AG09309 (cell line): ENCODE measurements around the gene CLPSL1.

Source experiments
- DNase-seq: peaks from one replicate; pipeline ENCODE4 v3.0.0-alpha.2; 2010; ENCODE audit warnings: low read depth
- H3K4me3 ChIP-seq: 2 replicates; pipeline ENCODE4 v1.5.1; 2011; ENCODE audit warnings: mild to moderate bottlenecking, low read depth, low read length, moderate library complexity; ENCODE audit not compliant: control insufficient read depth
- TF ChIP-seq, protein P1 (sequence below): IDR thresholded peaks from 2 replicates; pipeline ENCODE4 v1.5.1; 2011; ENCODE audit warnings: mild to moderate bottlenecking, low read depth, low read length, inconsistent platforms; ENCODE audit not compliant: insufficient read depth, control insufficient read depth; ENCODE audit errors: missing control alignments

Gene CLPSL1

DNA sequence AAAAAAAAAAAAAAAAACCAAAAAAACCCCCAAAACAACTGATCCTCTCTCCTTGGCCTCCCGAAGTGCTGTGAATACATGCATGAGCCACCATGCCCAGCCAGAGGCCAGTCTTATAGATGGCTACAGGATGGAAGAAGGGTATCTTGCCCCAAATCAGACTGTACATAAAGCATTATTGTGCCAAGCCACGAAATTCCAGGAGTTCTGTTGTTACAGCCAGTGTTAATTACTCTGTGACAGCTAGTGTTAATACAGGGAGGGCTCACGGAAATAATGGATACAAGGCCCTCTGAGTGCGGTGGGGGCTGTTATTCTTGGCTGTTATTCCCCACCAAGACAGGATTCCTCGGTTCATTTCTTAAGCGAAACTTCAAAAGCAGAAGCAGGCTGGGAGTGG lies 5.8 kb upstream of the CLPSL1 start:
- H3K4me3 ChIP-seq: no peak overlapping the region
- DNase-seq: no peak
- TF ChIP-seq, protein P1, sequence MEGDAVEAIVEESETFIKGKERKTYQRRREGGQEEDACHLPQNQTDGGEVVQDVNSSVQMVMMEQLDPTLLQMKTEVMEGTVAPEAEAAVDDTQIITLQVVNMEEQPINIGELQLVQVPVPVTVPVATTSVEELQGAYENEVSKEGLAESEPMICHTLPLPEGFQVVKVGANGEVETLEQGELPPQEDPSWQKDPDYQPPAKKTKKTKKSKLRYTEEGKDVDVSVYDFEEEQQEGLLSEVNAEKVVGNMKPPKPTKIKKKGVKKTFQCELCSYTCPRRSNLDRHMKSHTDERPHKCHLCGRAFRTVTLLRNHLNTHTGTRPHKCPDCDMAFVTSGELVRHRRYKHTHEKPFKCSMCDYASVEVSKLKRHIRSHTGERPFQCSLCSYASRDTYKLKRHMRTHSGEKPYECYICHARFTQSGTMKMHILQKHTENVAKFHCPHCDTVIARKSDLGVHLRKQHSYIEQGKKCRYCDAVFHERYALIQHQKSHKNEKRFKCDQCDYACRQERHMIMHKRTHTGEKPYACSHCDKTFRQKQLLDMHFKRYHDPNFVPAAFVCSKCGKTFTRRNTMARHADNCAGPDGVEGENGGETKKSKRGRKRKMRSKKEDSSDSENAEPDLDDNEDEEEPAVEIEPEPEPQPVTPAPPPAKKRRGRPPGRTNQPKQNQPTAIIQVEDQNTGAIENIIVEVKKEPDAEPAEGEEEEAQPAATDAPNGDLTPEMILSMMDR: no peak

DNA sequence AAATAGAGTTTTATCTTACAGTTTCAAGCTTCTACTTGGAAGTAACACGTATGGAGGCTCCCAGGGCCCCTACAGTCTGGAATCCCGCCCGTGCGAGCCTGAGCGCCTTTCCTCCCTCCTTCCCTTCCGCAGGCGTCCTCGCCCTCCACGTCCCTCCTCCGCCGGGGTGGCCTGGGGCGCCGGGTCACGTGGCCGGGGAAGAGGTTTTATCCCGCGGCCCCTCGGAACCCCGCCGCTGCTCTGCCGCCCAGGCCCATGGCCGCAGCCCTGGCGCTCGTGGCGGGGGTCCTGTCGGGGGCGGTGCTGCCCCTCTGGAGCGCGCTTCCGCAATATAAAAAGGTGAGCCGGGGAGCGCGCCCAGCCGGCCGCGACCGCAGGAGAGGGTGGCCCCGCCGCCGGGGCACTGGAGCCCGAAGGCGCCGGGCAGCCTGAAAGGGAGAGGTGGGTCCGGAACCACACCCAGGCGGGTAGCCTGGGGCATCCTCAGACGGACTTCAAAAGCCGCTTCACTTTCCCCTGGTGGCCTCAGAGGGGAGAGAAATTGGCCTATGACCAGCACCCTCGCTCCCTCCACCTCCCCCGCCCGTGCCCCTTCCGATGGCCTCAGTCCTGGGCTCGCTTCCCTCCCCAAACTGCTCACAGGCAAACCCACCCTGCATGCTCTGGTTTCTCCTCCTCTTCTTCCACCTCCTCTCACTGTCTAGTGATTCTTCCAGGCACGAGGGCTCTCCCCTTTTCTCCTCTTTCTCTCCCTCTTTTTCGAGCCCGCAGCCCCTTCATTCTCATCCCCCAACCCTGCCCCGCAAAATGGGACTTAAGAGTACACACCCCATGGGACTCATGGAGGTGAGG lies 4.2 kb upstream of the CLPSL1 start, which contains the start of gene CLPSL2:
Gene CLPSL2 (plus strand): TSS at position 235 of the 852 bp plus-strand sequence. CDS start 21 bp downstream, at position 256.
- TF ChIP-seq, protein P1: no peak
- DNase-seq: no peak
- no peak within 1 kb of the TSS; the same call in 1 of the 2 replicates for H3K4me3 ChIP-seq

DNA sequence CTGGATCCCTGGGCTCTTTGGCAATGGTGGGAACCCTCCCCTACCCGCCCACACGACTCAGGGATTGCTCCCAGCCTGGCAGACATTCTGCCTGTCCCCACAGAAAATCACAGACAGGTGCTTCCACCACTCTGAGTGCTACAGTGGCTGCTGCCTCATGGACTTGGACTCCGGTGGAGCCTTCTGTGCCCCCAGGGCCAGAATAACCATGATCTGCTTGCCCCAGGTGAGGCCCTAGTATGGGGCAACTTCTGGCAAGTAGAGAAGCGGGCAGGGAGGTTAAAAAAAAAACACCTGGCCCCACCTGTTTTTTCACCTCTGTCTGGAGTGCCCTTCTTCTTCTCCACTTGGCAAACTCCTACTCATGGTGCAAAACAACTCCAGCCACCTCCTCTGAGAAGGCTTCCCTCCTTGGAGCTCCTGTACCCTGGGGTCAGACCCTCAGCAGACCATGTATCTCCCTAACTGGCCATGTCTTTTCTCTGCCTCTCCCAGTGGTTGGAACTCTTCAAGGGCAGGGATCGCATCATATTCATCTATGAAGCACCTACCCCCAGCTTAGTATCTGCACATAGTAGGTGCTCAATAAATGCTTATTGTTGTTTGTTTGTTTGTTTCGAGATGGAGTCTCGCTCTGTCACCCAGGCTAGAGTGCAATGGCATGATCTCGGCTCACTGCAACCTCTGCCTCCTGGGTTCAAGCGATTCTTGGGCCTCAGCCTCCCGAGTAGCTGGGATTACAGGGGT lies 3.3 kb upstream of the CLPSL1 start:
- no peak for DNase-seq
- TF ChIP-seq, protein P1: no peak
- H3K4me3 ChIP-seq: no peak overlapping the region

DNA sequence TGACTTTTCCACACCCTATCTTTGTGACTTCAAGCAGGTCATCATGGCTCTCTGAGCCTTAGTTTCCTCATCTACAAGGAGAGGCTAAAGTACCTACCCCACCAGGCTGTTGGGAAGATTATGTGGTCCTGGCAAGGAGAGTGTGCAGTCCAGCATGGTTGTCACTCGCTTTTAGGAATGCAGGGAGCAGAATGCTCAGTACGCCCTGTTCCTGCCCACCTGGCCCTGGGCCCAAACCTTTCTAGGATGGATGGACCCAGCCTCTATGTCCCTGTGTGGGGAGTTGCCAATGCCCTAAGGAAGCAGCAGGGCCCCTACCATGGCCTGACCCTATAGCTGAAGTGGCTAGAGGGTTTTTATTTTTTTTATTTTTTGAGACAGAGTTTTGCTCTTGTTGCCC lies 2.4 kb upstream of the CLPSL1 start:
- DNase-seq: no peak
- TF ChIP-seq, protein P1: no peak
- no peak overlapping the region for H3K4me3 ChIP-seq

DNA sequence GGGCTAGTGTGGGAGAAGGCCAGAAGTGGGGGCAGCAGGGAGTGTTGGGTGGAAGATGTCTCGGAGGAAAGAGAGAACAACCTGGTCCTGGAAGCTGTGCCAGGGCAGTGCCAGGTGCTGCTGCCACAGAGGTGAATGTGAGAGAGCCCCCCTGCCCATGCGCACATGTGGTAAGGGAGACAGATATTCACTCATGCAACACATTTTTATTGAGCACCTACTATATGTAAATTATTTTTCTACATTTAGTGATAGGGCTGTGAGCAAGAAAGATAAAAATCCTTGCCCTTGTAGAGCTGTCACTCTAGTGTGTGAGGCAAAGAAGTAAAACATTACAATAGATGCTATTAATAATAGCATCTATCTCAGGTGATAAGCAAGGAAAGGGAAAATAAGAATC lies 471 bp downstream of the CLPSL1 start:
- TF ChIP-seq, protein P1: no peak
- no peak overlapping the region for H3K4me3 ChIP-seq
- DNase-seq: no peak

DNA sequence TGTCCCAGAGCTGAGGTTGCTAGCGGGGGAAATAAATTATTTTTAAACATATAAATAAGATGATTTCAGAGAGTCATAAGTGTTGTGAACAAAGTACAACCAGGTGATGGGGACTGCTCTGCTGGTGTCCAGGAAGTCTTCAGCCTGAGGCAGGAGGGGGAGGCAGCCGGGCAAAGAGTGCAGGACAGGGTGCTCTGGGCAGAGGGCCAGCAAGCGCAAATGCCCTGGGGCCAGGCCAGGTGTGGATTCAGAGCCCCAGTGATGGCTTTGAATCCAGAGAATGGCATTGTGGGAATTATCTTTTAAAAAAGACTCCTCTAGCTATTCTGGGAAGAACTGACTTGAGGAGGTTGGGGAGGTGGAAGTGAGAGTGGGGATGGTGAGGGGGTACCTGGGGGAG lies 1.6 kb downstream of the CLPSL1 start:
- no peak for DNase-seq
- H3K4me3 ChIP-seq: no peak overlapping the region
- TF ChIP-seq, protein P1: no peak
